ENCODE measurements around the gene OR14J1.

DNA sequence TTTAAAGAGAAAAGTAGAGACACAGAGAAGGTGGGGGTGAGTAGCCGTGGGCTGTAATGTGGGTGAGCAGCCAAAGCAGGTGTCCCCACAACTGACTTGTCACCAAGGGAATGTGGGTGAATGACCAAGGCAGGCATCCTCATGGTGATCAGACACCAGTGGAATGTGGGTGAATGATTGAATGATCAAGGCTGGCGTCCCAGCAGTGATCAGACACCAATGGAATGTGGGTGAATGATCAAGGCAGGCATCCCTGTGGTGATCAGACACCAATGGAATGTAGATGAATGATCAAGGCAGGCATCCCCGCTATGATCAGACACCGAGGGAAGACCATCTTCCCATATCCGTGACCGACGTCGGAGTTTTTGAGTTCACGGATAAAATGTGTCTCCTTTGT is 49.8 kb upstream of the OR14J1 start:
- TF ChIP-seq, protein P1, sequence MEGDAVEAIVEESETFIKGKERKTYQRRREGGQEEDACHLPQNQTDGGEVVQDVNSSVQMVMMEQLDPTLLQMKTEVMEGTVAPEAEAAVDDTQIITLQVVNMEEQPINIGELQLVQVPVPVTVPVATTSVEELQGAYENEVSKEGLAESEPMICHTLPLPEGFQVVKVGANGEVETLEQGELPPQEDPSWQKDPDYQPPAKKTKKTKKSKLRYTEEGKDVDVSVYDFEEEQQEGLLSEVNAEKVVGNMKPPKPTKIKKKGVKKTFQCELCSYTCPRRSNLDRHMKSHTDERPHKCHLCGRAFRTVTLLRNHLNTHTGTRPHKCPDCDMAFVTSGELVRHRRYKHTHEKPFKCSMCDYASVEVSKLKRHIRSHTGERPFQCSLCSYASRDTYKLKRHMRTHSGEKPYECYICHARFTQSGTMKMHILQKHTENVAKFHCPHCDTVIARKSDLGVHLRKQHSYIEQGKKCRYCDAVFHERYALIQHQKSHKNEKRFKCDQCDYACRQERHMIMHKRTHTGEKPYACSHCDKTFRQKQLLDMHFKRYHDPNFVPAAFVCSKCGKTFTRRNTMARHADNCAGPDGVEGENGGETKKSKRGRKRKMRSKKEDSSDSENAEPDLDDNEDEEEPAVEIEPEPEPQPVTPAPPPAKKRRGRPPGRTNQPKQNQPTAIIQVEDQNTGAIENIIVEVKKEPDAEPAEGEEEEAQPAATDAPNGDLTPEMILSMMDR (IDR thresholded peaks at IDR 0.05) = no peak
- no peak for TF ChIP-seq ZFX (IDR thresholded peaks at IDR 0.05; ENCODE audit: borderline replicate concordance)
